Ovary (tissue), 9 donors: ENCODE measurements around the gene MICAL2. TPM values are rescaled to one million over a fixed set of nuclear protein-coding genes. Genes with fewer than 3 reads are reported as not detected.
A peak's percentile ranks its signal among the peaks of the same experiment; 100 is the strongest.

ENCODE experiments used
- DNase-seq, 5 donors: peaks; one replicate each; pipeline ENCODE4 v3.0.0-alpha.2; 2019 to 2020
- H3K27ac ChIP-seq, 2 donors: fragments of 200-600 bp; one replicate each; pipeline versions ENCODE4 v1.5.1 to v1.8.0; 2019 to 2022
- H3K27me3 ChIP-seq: fragments of 200-600 bp; one replicate; pipeline ENCODE4 v1.8.0; 2022
- H3K36me3 ChIP-seq: fragments of 200-600 bp; sonication (generic); one replicate; pipeline ENCODE4 v1.5.1; 2019
- H3K4me1 ChIP-seq: one replicate; pipeline ENCODE4 v1.8.1; 2013; ENCODE audit warnings: mild to moderate bottlenecking, moderate library complexity; ENCODE audit not compliant: insufficient read depth
- H3K4me3 ChIP-seq: fragments of 200-600 bp; sonication (generic); one replicate; pipeline ENCODE4 v1.5.1; 2017
- H3K9me3 ChIP-seq, 2 donors: fragments of 200-600 bp in 1 of 2; sonication (generic) in 1 of 2; one replicate each; pipeline versions ENCODE4 v1.5.1 to v1.8.1; 2013 to 2019; ENCODE audit warnings: mild to moderate bottlenecking in 1 of 2, moderate library complexity in 1 of 2
- EP300 ChIP-seq: sonication (generic); formaldehyde crosslinking; IDR thresholded peaks from one replicate; pipeline ENCODE4 v1.6.1; 2017; ENCODE audit warnings: antibody characterized with exemption
- POLR2A ChIP-seq: fragments of 450-650 bp; IDR thresholded peaks from one replicate; pipeline ENCODE4 v1.6.1; 2017; ENCODE audit warnings: antibody characterized with exemption, mild to moderate bottlenecking, moderate library complexity
- WGBS, 3 donors: extraction: QIAGEN DNeasy Blood & Tissue Kit in 1 of 3; methylation state at CpG; one replicate each; pipeline versions ENCODE4 v1.1.5 to v1.1.7; 2013 to 2017; 5-methylcytosine and 5-hydroxymethylcytosine counted together
- intact Hi-C, 4 donors: fragments of 100-400 bp; cut with DNase I; formaldehyde crosslinking; loops; one replicate each; pipeline versions ENCODE4 v1.11.0 to v1.15.1; 2022 to 2023
- polyA plus RNA-seq, 2 donors: library from polyadenylated mRNA; stranded (reverse); fragments of 200-250 nt in 1 of 2; fragments of 350-450 nt in 1 of 2; fragmentation: Illumina TruSeq in 1 of 2; extraction: RNeasy Lipid Tissue Mini Kit (QIAGEN cat#74804) in 1 of 2; gene quantifications; one replicate each; pipeline ENCODE4 v1.2.3, GENCODE V29; 2013 to 2014
- total RNA-seq, 7 donors: library from RNA; depleted of rRNA in 2 of 7; stranded (reverse); fragments of >200 nt in 2 of 7; fragmentation: NEBNext Ultra II Directional in 3 of 7; extraction: Animal tissue kit (Norgen Biotek cat#: 25700) in 3 of 7; gene quantifications; one replicate each; pipeline versions ENCODE4 v1.1.0 to v1.2.4, GENCODE V29; 2016 to 2023
- TF ChIP-seq, protein P1 (sequence below), 3 donors: fragments of 450-650 bp in 2 of 3; fragments of 200-600 bp in 1 of 3; IDR thresholded peaks; one replicate each; pipeline versions ENCODE4 v1.5.1 to v1.8.0; 2016 to 2022; ENCODE audit warnings: antibody characterized with exemption in 3 of 3, mild to moderate bottlenecking in 1 of 3
- donor health status: DM: no; HTN: no; CAD: no; lungs with moderate emphysema.
- donor health status: DM: no; HTN: no; CAD: no.
- donor health status: Bipolar disorder and iron deficiency.
- donor health status: DM: yes; HTN: yes; CAD: no.
- donor health status: DM: no; HTN: no; CAD: no.
- donor health status: DM: yes; HTN: yes; CAD: no.

Gene MICAL2
- total and polyA plus RNA-seq, 9 donors: 10.7 to 73.6 (median 32.5) TPM

DNA sequence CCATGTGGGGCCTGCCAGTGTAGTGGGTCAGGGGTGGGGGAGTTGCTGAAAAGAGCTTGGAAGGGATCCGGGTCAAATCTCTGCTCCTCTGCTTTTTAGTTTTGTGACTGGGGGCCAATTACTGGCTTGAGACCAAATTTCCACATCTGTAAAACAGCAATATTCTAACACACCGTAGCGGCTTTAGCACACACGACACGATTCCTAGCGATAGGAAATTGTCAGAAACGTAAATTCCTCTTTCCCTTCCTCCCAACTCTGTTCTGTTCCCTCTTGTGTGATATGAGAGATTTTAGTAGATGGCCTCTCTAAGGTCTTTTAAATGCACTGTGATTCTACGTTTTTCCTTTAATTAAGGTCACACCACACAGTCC lies 71.9 kb downstream of the MICAL2 start:
- H3K27ac ChIP-seq: peak overlapping the region in 1 of 2 donors; percentile 20
- no peaks in the 10 kb centered on the region for H3K27me3 ChIP-seq
- peaks cover 7% of the 10 kb centered on the region for H3K4me1 ChIP-seq
- no peaks in the 10 kb centered on the region for H3K36me3 ChIP-seq
- H3K9me3 ChIP-seq: no peaks in the 10 kb centered on the region
- TF ChIP-seq POLR2A (no peak), EP300 (no peak)
- TF ChIP-seq, protein P1, sequence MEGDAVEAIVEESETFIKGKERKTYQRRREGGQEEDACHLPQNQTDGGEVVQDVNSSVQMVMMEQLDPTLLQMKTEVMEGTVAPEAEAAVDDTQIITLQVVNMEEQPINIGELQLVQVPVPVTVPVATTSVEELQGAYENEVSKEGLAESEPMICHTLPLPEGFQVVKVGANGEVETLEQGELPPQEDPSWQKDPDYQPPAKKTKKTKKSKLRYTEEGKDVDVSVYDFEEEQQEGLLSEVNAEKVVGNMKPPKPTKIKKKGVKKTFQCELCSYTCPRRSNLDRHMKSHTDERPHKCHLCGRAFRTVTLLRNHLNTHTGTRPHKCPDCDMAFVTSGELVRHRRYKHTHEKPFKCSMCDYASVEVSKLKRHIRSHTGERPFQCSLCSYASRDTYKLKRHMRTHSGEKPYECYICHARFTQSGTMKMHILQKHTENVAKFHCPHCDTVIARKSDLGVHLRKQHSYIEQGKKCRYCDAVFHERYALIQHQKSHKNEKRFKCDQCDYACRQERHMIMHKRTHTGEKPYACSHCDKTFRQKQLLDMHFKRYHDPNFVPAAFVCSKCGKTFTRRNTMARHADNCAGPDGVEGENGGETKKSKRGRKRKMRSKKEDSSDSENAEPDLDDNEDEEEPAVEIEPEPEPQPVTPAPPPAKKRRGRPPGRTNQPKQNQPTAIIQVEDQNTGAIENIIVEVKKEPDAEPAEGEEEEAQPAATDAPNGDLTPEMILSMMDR (IDR thresholded peaks at IDR 0.05): no peak
- 29 to 56% (median 54%) methylated on average over 8 of the region's 8 CpGs for WGBS, 3 donors
- DNase-seq: no peak
- no peak overlapping the region for H3K4me3 ChIP-seq
- intact Hi-C loops: no loop called here

DNA sequence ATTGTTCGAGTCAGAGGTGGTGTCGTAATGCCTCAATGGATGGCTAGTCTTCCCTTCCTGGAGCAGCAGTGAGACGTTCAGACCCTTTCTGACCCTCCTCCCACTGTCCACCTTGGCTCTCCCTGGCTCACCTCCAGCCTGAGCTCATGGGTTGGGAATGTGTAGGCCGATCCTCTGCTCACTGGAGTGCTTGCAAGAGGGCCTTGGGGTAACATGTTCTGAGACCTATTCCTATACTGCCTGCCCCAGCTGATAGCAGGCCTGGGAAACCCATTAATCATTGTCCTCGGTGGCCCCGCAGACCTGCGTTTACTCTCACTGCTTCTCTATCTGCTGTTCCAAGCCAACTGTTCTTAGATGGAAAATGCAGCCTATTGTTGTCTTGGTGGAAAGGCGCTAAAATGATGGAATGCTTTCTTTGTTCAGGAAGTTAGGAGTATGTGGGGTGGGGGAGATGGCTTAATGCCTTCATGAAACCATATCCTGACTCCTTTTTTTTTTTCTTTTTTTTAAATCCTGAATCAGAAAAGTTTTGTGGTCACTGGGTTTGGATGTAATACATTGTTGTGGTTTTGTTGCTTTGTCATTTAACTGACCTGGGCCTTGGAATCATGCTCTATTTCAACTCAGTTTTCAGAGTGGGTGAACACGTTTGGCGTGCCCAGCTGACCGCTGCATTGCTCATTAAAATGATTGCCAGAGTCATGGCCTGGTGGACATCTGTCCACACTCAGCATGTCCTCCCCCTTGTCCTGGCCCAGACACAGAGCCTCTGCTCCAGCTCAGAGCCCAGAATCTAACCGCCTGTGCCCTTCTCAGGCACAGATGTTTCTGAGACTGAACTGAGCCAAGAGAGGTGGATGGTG lies 72.5 kb downstream of the MICAL2 start:
- Histone ChIP-seq H3K4me1 (peaks cover 7% of the 10 kb centered on the region), H3K36me3 (no peaks in the 10 kb centered on the region), H3K27ac (peak overlapping the region in 1 of 2 donors; percentile 20), H3K9me3 (no peaks in the 10 kb centered on the region), H3K27me3 (no peaks in the 10 kb centered on the region), H3K4me3 (no peak overlapping the region)
- 16 to 38% (median 30%) methylated on average over 12 of the region's 12 CpGs for WGBS, 3 donors
- peak; percentile 55 to 82 (median 60) for DNase-seq
- intact Hi-C loops: no loop called here
- no peak for TF ChIP-seq EP300
- TF ChIP-seq, protein P1 (IDR thresholded peaks at IDR 0.05): no peak
- TF ChIP-seq POLR2A: no peak

DNA sequence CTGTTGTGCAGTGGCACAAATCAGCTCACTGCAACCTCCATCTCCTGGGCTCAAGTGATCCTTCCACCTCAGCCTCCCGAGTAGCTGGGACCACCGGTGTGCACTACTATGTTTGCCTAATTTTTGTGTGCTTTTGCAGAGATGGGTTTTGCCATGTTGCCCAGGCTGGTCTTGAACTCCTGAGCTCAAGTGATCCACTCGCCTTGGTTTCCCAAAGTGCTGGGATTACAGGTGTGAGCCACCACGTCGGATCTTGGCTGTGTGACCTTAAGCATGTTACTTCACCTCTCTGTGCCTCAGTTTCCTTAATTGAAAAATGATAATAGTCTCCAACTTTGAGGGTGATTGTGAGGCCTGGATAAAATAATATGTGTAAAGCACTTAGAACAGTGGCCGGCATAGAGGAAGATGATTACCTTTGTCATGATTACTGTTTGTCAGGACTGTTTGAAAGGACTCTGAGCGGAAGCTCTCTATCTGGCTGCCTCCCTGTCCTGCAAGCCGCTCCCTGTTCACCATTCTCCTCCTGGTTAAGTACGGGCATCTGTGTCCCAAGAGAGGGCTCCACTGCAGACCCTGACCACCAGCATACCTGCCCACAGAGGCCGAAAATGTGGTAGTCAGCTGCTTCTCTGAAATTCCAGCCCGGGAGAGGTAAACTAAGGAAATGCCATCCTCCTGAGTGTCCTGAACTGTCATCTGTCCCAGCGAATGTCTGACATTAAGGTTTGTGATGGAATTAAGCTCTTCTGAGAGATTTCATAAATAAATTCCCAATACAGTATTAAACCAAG lies 73.6 kb downstream of the MICAL2 start:
- Histone ChIP-seq H3K36me3 (no peaks in the 10 kb centered on the region), H3K4me3 (no peak overlapping the region), H3K27me3 (no peaks in the 10 kb centered on the region), H3K27ac (peak overlapping the region in 1 of 2 donors; percentile 28), H3K9me3 (no peaks in the 10 kb centered on the region), H3K4me1 (peaks cover 7% of the 10 kb centered on the region)
- TF ChIP-seq, protein P1 (IDR thresholded peaks at IDR 0.05): no peak
- no peak for TF ChIP-seq POLR2A
- no peak for TF ChIP-seq EP300
- DNase-seq: no peak
- intact Hi-C loops: no loop called here
- 94 to 97% (median 94%) methylated on average over 12 of the region's 12 CpGs for WGBS, 3 donors

DNA sequence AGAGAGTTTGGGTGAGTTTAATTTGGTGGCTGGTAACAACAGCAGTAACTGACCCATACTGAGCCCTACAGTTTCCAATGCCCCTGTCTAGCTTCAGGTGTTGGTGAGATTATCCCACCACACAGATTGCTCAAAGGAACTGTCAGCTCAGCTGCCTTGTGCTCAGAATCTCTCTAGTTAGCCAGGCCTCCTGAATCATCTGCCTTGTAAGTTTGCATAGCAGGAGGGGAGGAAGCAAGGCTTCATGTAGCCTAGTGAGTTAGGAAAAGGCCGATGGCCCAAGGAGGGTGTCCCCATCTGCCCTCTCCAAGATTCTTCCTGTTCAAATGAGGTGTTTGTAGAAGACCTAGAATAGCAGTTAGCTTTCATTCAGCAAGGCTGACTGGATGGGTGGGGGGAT lies 74.3 kb downstream of the MICAL2 start:
- no peak overlapping the region for H3K4me3 ChIP-seq
- 88 to 100% (median 100%) methylated on average over 1 of the region's 1 CpG for WGBS, 3 donors
- no peak overlapping the region for H3K27ac ChIP-seq
- DNase-seq: no peak
- TF ChIP-seq, protein P1 (IDR thresholded peaks at IDR 0.05): no peak
- TF ChIP-seq POLR2A: no peak
- TF ChIP-seq EP300: no peak
- intact Hi-C loops: no loop called here
- no peaks in the 10 kb centered on the region for H3K36me3 ChIP-seq
- peaks cover 7% of the 10 kb centered on the region for H3K4me1 ChIP-seq
- no peaks in the 10 kb centered on the region for H3K27me3 ChIP-seq
- no peaks in the 10 kb centered on the region for H3K9me3 ChIP-seq
